MG63 (cell line): ENCODE data around the gene CDH18. TPM values are rescaled to one million over a fixed set of nuclear protein-coding genes. Genes with fewer than 3 reads are reported as not detected.

Source experiments
- DNase-seq: peaks from one replicate; pipeline ENCODE4 v3.0.0-alpha.2; 2020
- H3K27me3 ChIP-seq: fragments of 250-450 bp; sonication (Bioruptor Pico); 2 replicates; pipeline ENCODE4 v1.5.1; 2020; ENCODE audit warnings: mild to moderate bottlenecking, moderate library complexity
- H3K36me3 ChIP-seq: fragments of 250-450 bp; sonication (Bioruptor Pico); 2 replicates; pipeline ENCODE4 v1.5.1; 2020; ENCODE audit warnings: mild to moderate bottlenecking, moderate library complexity
- H3K4me3 ChIP-seq: fragments of 250-450 bp; sonication (Bioruptor Pico); 2 replicates; pipeline ENCODE4 v1.5.1; 2020; ENCODE audit warnings: mild to moderate bottlenecking, moderate library complexity
- H3K9me3 ChIP-seq: fragments of 250-450 bp; sonication (Bioruptor Pico); 2 replicates; pipeline ENCODE4 v1.5.1; 2020; ENCODE audit warnings: mild to moderate bottlenecking, moderate library complexity
- total RNA-seq: library from RNA; depleted of rRNA; stranded (reverse); fragments of >200 nt; shearing (Covaris generic); gene quantifications from 2 replicates; pipeline ENCODE4 v1.2.3, GENCODE V29; 2014; ENCODE audit warnings: low replicate concordance

The CDH18 gene
- total RNA-seq, 1 experiment from 2014 or later, result 18.8 TPM

DNA sequence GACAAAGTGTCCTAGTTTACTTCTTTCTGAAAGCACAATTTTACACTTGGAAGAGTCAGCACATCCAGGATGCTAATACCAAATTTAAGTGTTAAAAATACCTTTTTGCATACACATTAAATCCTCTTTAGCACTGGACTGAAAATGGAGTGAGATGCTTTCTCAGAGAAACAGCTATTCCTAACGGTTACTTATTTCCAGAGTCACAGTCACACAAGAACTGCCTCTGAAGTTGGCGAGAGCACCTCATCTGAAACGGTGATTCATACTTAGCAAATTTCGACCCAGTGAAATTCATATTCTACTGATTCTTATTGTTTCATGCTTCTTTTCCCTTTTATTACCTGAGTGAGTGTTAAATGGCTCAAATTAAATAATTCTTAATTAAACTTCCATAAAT lies 12.2 kb downstream of the CDH18 start:
- Histone ChIP-seq H3K4me3 (no peak overlapping the region), H3K27me3 (no peaks in the 10 kb centered on the region), H3K9me3 (no peaks in the 10 kb centered on the region), H3K36me3 (no peaks in the 10 kb centered on the region)
- peak; percentile 1 for DNase-seq

- Histone ChIP-seq H3K4me3 (no peak overlapping the region), H3K36me3 (no peaks in the 10 kb centered on the region; the same call in 1 of the 2 replicates), H3K9me3 (no peaks in the 10 kb centered on the region), H3K27me3 (no peaks in the 10 kb centered on the region)
- DNase-seq, result no peak
Measured at GRCh38 chr5:19960451-19960850, 27.5 kb downstream of the CDH18 start.

GRCh38 chr5:19959830-19960384 lies 28.1 kb downstream of the CDH18 start:
- Histone ChIP-seq H3K27me3 (no peaks in the 10 kb centered on the region), H3K36me3 (no peaks in the 10 kb centered on the region; the same call in 1 of the 2 replicates), H3K4me3 (no peak overlapping the region), H3K9me3 (no peaks in the 10 kb centered on the region)
- no peak for DNase-seq

GRCh38 chr5:19950897-19951296 lies 37.1 kb downstream of the CDH18 start:
- H3K27me3 ChIP-seq, result no peaks in the 10 kb centered on the region
- H3K36me3 ChIP-seq, result no peaks in the 10 kb centered on the region
- no peaks in the 10 kb centered on the region for H3K9me3 ChIP-seq
- no peak overlapping the region for H3K4me3 ChIP-seq
- DNase-seq, result no peak

- no peaks in the 10 kb centered on the region for H3K9me3 ChIP-seq
- H3K4me3 ChIP-seq, result no peak overlapping the region
- no peak for DNase-seq
- no peaks in the 10 kb centered on the region for H3K36me3 ChIP-seq
- no peaks in the 10 kb centered on the region for H3K27me3 ChIP-seq
Measured at GRCh38 chr5:19940192-19940591, 47.8 kb downstream of the CDH18 start.

DNA sequence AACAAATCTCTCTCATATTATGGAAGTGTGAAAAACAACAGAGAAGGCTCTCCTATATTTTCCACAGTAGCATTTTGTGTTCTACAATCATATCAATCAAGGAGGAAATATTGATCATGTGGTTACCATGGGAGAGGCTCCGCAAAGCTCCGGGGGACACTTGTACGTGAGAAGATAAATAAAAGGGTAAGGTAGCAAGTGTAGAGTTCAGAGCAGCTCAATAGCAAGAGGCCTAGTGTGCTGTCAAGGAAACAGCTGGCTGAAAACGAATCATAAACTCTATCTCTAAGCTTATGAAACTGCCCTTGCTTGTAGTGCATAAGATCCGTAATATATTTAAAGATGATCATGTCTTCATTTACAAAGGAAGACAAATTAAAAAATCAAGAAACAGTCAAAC lies 57.5 kb downstream of the CDH18 start:
- Histone ChIP-seq H3K4me3 (no peak overlapping the region), H3K9me3 (peaks cover 2% of the 10 kb centered on the region; the same call in 1 of the 2 replicates), H3K27me3 (no peaks in the 10 kb centered on the region), H3K36me3 (no peaks in the 10 kb centered on the region; the same call in 1 of the 2 replicates)
- DNase-seq, result no peak

DNA sequence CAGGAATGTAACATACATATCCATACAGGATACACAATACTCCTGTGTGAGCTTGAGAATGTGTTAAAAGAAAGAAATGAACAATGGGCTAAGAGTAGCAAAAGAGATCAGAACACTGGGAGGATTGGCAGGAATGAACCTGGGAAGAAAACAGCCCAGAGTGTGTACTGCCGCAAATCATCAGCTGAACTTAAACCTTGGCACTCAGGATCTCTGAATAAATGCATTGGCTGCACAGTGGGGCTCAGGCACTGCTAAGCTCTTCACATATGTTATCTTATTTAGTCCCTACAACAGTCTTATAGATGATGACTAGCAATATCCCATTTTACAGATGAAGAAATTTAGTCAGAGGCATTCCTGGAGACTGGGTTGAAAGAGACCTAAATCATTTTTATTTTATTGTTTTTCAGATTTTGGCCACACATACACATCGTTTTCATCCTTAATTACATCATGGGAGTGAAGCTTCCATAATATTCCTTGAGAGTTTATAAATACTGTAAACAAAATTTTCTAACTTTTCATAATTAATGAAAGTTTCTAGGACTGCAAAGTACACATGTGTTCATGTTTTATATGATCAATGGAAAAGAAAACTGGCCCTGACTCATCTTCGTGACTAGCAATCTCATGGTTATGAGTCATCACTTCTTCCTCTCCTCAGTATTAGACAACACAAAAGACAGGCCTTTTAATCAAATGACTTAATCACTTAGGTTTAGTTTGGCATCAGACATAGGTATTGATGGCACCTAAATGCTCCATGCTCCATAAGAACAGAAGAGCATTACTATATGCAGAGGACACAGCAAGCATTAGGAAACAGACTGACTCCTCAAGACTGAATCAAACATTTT lies 59.2 kb downstream of the CDH18 start:
- Histone ChIP-seq H3K27me3 (no peaks in the 10 kb centered on the region), H3K4me3 (no peak overlapping the region), H3K36me3 (no peaks in the 10 kb centered on the region; the same call in 1 of the 2 replicates), H3K9me3 (peaks cover 2% of the 10 kb centered on the region; the same call in 1 of the 2 replicates)
- peak; percentile 53 for DNase-seq

DNA sequence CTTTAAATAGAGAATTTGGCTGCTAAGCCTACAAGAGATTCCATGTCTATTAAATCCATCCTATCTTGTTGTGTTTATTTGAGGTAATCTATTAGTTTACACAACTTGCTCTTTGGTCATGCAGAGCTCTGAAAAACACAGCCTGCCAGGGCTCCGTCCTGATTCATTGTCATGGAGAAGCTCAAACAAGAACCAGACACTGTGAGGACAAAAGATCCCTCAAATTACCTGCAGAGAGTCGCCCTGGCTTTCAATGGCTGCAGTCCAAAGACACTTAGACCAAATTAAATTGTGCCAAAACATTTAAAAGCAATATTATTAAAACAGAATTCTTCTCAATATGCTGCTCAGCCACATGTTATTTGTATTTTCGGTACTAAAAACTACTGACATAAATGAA lies 60.1 kb downstream of the CDH18 start:
- DNase-seq, result peak; percentile 79
- no peaks in the 10 kb centered on the region for H3K27me3 ChIP-seq
- no peaks in the 10 kb centered on the region; the same call in 1 of the 2 replicates for H3K36me3 ChIP-seq
- peaks cover 2% of the 10 kb centered on the region; the same call in 1 of the 2 replicates for H3K9me3 ChIP-seq
- no peak overlapping the region for H3K4me3 ChIP-seq

GRCh38 chr5:19927170-19927569 lies 60.8 kb downstream of the CDH18 start:
- Histone ChIP-seq H3K27me3 (no peaks in the 10 kb centered on the region), H3K4me3 (no peak overlapping the region), H3K36me3 (no peaks in the 10 kb centered on the region; the same call in 1 of the 2 replicates), H3K9me3 (peaks cover 2% of the 10 kb centered on the region; the same call in 1 of the 2 replicates)
- no peak for DNase-seq

- Histone ChIP-seq H3K4me3 (no peak overlapping the region), H3K27me3 (no peaks in the 10 kb centered on the region), H3K36me3 (no peaks in the 10 kb centered on the region), H3K9me3 (no peaks in the 10 kb centered on the region; the same call in 1 of the 2 replicates)
- DNase-seq, result peak; percentile 42
Measured at GRCh38 chr5:19923742-19924141, 64.3 kb downstream of the CDH18 start.

GRCh38 chr5:19920761-19921160 lies 67.2 kb downstream of the CDH18 start:
- DNase-seq, result no peak
- no peaks in the 10 kb centered on the region for H3K36me3 ChIP-seq
- no peaks in the 10 kb centered on the region; the same call in 1 of the 2 replicates for H3K9me3 ChIP-seq
- no peaks in the 10 kb centered on the region for H3K27me3 ChIP-seq
- no peak overlapping the region for H3K4me3 ChIP-seq

DNA sequence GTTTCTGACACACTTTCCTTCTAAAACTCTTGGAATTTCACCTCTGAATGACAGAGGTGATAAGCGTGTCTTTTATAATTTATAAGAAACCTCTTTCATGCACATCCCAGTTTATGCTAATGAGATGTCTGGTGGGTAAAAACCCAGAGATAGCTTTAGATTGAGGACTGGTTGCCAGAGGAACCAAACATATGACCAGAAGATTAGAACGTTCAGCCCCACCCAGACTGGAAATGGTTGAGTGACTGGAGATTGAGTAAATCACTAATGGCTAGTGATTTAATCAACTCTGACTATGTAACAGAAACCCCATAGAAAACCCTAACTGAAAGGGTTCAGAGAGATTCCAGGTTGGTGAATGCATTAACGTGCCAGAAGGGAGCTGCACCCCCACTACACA lies 69.2 kb downstream of the CDH18 start:
- Histone ChIP-seq H3K4me3 (no peak overlapping the region), H3K27me3 (no peaks in the 10 kb centered on the region), H3K9me3 (no peaks in the 10 kb centered on the region; the same call in 1 of the 2 replicates), H3K36me3 (no peaks in the 10 kb centered on the region)
- no peak for DNase-seq

- Histone ChIP-seq H3K27me3 (no peaks in the 10 kb centered on the region), H3K9me3 (no peaks in the 10 kb centered on the region; the same call in 1 of the 2 replicates), H3K4me3 (no peak overlapping the region), H3K36me3 (no peaks in the 10 kb centered on the region)
- DNase-seq, result no peak
Measured at GRCh38 chr5:19917588-19918122, 70.3 kb downstream of the CDH18 start.

- no peaks in the 10 kb centered on the region for H3K9me3 ChIP-seq
Measured at GRCh38 chr5:19910136-19910535, 77.9 kb downstream of the CDH18 start.

GRCh38 chr5:19904766-19905165 lies 83.2 kb downstream of the CDH18 start:
- no peak overlapping the region for H3K4me3 ChIP-seq
- no peaks in the 10 kb centered on the region for H3K27me3 ChIP-seq
- DNase-seq, result no peak
- no peaks in the 10 kb centered on the region for H3K9me3 ChIP-seq
- H3K36me3 ChIP-seq, result no peaks in the 10 kb centered on the region

More at GRCh38 chr5:19910136-19910535, 77.9 kb downstream of the CDH18 start:
- DNase-seq, result no peak
- H3K27me3 ChIP-seq, result no peaks in the 10 kb centered on the region
- H3K36me3 ChIP-seq, result no peaks in the 10 kb centered on the region
- no peak overlapping the region for H3K4me3 ChIP-seq

- Histone ChIP-seq H3K36me3 (no peaks in the 10 kb centered on the region), H3K9me3 (no peaks in the 10 kb centered on the region), H3K4me3 (no peak overlapping the region), H3K27me3 (no peaks in the 10 kb centered on the region)
- DNase-seq, result no peak
Measured at GRCh38 chr5:19903611-19904010, 84.4 kb downstream of the CDH18 start.

GRCh38 chr5:19902316-19902934 lies 85.6 kb downstream of the CDH18 start:
- no peaks in the 10 kb centered on the region for H3K9me3 ChIP-seq
- DNase-seq, result no peak
- H3K27me3 ChIP-seq, result no peaks in the 10 kb centered on the region
- H3K36me3 ChIP-seq, result no peaks in the 10 kb centered on the region
- no peak overlapping the region for H3K4me3 ChIP-seq
